Measurements from ENCODE around the gene EDARADD. TPM values are rescaled to one million over a fixed set of nuclear protein-coding genes. Genes with fewer than 3 reads are reported as not detected.

Gene EDARADD
- total and polyA plus RNA-seq, 2 of the 13 experiments (the other 11 are each of a cell fraction or from before 2014, with no cell fraction given) = 0.03 TPM; not detected in 1

DNA sequence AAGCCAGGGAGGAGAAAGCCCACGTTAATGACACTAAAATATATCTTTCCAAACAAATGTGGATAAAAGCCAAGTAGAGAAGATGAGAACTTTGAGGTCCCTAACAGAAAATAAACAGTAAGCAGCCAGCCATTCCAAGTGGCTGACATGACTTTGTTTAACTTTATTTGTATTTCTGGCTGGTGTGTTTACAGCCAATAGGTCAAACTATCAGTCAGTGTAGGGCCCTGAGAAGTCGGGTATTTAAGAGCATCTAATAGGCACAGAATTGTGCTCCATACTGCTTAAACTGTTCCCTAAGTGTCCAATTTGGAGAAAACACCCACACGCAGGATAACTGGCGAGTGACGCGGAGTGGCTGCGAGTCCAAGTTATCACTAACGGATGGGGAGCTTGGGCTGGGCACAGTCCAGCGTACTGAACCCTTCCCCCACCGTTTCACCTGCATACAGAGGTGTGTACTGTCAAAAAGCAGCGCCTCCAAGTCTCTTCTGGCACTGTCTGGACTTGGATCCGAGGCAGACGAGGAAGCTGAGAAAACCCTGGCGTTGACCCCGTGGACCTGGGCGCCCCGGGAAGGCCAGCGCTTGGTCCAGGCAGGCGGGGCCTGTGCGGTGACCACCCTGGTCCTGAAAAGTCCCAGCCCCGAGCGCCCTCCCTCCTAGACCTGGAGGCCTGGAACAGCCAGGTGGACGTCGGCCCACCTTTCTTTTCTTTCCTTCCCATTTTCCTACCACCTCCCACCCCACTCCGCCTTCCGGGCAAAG lies 129.0 kb downstream of the EDARADD start (continued):
- TF ChIP-seq ZKSCAN8 (CRISPR knock-in tag; IDR thresholded peaks at IDR 0.05; ENCODE audit: borderline replicate concordance) (0 out of 2 replicates have a peak, but pooled peaks have one; percentile 20), ZNF792 (CRISPR knock-in tag; IDR thresholded peaks at IDR 0.05) (no peak), TOE1 (CRISPR knock-in tag; IDR thresholded peaks at IDR 0.05) (no peak), POLR2A (IDR thresholded peaks at IDR 0.05; ENCODE audit: insufficient read depth in 1 of 2, low read depth in 2 of 2, low read length in 2 of 2) (peak; percentile 23 to 36; a peak in 3 of 4 replicates), RARA (CRISPR knock-in tag; IDR thresholded peaks at IDR 0.05) (peak; percentile 47), CENPT (CRISPR knock-in tag; IDR thresholded peaks at IDR 0.05; ENCODE audit: low read depth) (no peak), SYNCRIP (IDR thresholded peaks at IDR 0.05; ENCODE audit: insufficient read depth, low read depth, low read length) (no peak), ZNF501 (CRISPR knock-in tag; IDR thresholded peaks at IDR 0.05) (peak; percentile 23; the same call in 1 of the 2 replicates), FOXP1 (IDR thresholded peaks at IDR 0.05) (no peak), FOXP1 (CRISPR knock-in tag; IDR thresholded peaks at IDR 0.05) (peak; percentile 81), HOXA7 (CRISPR knock-in tag; IDR thresholded peaks at IDR 0.05) (no peak), TMF1 (CRISPR knock-in tag; IDR thresholded peaks at IDR 0.05; ENCODE audit: low read depth) (0 out of 2 replicates have a peak, but pooled peaks have one; percentile 20), ZNF720 (CRISPR knock-in tag; IDR thresholded peaks at IDR 0.05) (0 out of 2 replicates have a peak, but pooled peaks have one; percentile 5), MLLT10 (CRISPR knock-in tag; IDR thresholded peaks at IDR 0.05) (no peak), ZNF556 (CRISPR knock-in tag; IDR thresholded peaks at IDR 0.05; ENCODE audit: borderline replicate concordance) (no peak), MAX (IDR thresholded peaks at IDR 0.05) (no peak), ZSCAN12 (CRISPR knock-in tag; IDR thresholded peaks at IDR 0.05) (no peak), TEAD3 (CRISPR knock-in tag; optimal IDR thresholded peaks at IDR 0.05; ENCODE audit: borderline replicate concordance) (peak; percentile 18), ZFP62 (CRISPR knock-in tag; IDR thresholded peaks at IDR 0.05) (no peak), SAFB2 (CRISPR knock-in tag; IDR thresholded peaks at IDR 0.05; ENCODE audit: borderline replicate concordance, low read depth) (0 out of 2 replicates have a peak, but pooled peaks have one; percentile 15), ZNF224 (CRISPR knock-in tag; IDR thresholded peaks at IDR 0.05) (no peak), MED13 (CRISPR knock-in tag; IDR thresholded peaks at IDR 0.05) (no peak), TCF12 (IDR thresholded peaks at IDR 0.05) (no peak), TCF12 (CRISPR knock-in tag; IDR thresholded peaks at IDR 0.05) (no peak), FOXO1 (CRISPR knock-in tag; IDR thresholded peaks at IDR 0.05) (no peak; the same call in 1 of the 2 replicates), ZNF205 (CRISPR knock-in tag; IDR thresholded peaks at IDR 0.05) (no peak)
- TF ChIP-seq, protein P1, sequence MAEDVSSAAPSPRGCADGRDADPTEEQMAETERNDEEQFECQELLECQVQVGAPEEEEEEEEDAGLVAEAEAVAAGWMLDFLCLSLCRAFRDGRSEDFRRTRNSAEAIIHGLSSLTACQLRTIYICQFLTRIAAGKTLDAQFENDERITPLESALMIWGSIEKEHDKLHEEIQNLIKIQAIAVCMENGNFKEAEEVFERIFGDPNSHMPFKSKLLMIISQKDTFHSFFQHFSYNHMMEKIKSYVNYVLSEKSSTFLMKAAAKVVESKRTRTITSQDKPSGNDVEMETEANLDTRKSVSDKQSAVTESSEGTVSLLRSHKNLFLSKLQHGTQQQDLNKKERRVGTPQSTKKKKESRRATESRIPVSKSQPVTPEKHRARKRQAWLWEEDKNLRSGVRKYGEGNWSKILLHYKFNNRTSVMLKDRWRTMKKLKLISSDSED (CRISPR knock-in tag; IDR thresholded peaks at IDR 0.05) = no peak
- TF ChIP-seq, protein P2, sequence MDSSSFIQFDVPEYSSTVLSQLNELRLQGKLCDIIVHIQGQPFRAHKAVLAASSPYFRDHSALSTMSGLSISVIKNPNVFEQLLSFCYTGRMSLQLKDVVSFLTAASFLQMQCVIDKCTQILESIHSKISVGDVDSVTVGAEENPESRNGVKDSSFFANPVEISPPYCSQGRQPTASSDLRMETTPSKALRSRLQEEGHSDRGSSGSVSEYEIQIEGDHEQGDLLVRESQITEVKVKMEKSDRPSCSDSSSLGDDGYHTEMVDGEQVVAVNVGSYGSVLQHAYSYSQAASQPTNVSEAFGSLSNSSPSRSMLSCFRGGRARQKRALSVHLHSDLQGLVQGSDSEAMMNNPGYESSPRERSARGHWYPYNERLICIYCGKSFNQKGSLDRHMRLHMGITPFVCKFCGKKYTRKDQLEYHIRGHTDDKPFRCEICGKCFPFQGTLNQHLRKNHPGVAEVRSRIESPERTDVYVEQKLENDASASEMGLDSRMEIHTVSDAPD (CRISPR knock-in tag; IDR thresholded peaks at IDR 0.05) = 0 out of 2 replicates have a peak, but pooled peaks have one; percentile 33
- TF ChIP-seq, protein P3, sequence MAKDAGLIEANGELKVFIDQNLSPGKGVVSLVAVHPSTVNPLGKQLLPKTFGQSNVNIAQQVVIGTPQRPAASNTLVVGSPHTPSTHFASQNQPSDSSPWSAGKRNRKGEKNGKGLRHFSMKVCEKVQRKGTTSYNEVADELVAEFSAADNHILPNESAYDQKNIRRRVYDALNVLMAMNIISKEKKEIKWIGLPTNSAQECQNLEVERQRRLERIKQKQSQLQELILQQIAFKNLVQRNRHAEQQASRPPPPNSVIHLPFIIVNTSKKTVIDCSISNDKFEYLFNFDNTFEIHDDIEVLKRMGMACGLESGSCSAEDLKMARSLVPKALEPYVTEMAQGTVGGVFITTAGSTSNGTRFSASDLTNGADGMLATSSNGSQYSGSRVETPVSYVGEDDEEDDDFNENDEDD (CRISPR knock-in tag; IDR thresholded peaks at IDR 0.05; ENCODE audit: borderline replicate concordance) = no peak
- TF ChIP-seq, protein P4, sequence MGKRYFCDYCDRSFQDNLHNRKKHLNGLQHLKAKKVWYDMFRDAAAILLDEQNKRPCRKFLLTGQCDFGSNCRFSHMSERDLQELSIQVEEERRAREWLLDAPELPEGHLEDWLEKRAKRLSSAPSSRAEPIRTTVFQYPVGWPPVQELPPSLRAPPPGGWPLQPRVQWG (CRISPR knock-in tag; IDR thresholded peaks at IDR 0.05; ENCODE audit: borderline replicate concordance, low read depth) = no peak

Measured in HepG2 (cell line).